ENCODE data around the gene LPIN1.

DNA sequence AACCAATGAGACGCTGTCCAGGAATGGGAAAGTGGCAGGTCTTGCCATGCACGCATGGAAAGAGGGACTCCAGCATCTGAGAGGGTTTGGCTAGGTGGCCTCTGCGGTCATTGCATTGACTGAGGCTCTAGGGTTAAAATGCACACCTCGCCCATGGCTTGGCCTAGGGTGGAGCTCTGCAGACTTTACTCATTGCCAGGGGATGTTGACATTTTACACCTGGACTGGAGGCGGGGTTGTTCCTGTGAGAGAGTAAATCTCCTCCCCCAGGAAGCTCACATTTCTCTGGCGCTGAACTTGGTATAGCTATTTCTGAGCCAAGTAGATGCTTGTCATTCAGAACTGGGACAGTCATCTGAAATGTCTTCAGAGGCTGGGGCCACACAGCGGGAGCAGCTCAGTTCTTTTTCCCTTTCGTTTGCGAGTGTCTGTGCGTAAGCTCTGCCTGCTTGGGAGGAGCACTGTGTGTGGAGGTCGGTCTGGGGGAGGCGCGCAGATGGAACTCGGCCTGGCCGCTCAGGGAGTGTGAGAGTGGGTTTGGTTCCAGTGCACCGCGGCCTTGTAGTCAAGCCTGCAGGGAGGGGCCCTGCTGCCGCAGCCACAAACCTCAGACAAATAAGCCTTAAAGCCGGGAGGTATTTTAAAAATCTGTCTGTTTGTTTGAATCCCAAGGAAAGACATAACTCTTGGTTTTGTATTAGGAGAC lies 76.5 kb downstream of the LPIN1 start:
- TF ChIP-seq, protein P1, sequence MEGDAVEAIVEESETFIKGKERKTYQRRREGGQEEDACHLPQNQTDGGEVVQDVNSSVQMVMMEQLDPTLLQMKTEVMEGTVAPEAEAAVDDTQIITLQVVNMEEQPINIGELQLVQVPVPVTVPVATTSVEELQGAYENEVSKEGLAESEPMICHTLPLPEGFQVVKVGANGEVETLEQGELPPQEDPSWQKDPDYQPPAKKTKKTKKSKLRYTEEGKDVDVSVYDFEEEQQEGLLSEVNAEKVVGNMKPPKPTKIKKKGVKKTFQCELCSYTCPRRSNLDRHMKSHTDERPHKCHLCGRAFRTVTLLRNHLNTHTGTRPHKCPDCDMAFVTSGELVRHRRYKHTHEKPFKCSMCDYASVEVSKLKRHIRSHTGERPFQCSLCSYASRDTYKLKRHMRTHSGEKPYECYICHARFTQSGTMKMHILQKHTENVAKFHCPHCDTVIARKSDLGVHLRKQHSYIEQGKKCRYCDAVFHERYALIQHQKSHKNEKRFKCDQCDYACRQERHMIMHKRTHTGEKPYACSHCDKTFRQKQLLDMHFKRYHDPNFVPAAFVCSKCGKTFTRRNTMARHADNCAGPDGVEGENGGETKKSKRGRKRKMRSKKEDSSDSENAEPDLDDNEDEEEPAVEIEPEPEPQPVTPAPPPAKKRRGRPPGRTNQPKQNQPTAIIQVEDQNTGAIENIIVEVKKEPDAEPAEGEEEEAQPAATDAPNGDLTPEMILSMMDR (conservative IDR thresholded peaks at IDR 0.05 in 1 of 2, IDR thresholded peaks at IDR 0.05 in 1 of 2; ENCODE audit: extremely low read depth in 1 of 2, insufficient read depth in 1 of 2, low read depth in 1 of 2, low read length in 2 of 2), result no peak
- no peak for TF ChIP-seq EZH2 (IDR thresholded peaks at IDR 0.05; ENCODE audit: borderline replicate concordance, low read length)

Measured in mammary epithelial cell (primary cell).